Measurements from ENCODE around the gene ATP10B.
"Not testable (repeated sequence)": the region's sequence is repeated elsewhere in the genome, so short reads cannot be mapped to it uniquely, and the experiment has no call there.

The ATP10B gene

GRCh38 chr5:160852049-160852448, at the start of gene ATP10B:
TSS of gene ATP10B (minus strand) at chr5:160852211. CDS start at chr5:160688074, 164,137 bp downstream.
- no peak for DNase-seq (ENCODE audit: low read depth in 2 of 2)

GRCh38 chr5:160901656-160902055, 49.6 kb upstream of the ATP10B start:
- DNase-seq (ENCODE audit: low read depth in 2 of 2) = no peak

- no peak for DNase-seq (ENCODE audit: low read depth in 2 of 2)
These were observed 47.7 kb upstream of the ATP10B start for GRCh38 chr5:160899735-160900134.

- not testable (repeated sequence) for DNase-seq (ENCODE audit: low read depth in 2 of 2)
These were observed 41.4 kb upstream of the ATP10B start for GRCh38 chr5:160893180-160893964.

- DNase-seq (ENCODE audit: low read depth in 2 of 2) = no peak
These were observed 35.8 kb upstream of the ATP10B start for GRCh38 chr5:160887780-160888179.

GRCh38 chr5:160873560-160874200, 21.7 kb upstream of the ATP10B start:
- not testable (repeated sequence) for DNase-seq (ENCODE audit: low read depth in 2 of 2)

- no peak for DNase-seq (ENCODE audit: low read depth in 2 of 2)
These were observed 18.0 kb upstream of the ATP10B start for GRCh38 chr5:160869989-160870521.

- DNase-seq (ENCODE audit: low read depth in 2 of 2) = no peak
These were observed 16.0 kb upstream of the ATP10B start for GRCh38 chr5:160867976-160868375.

GRCh38 chr5:160851451-160851850, 560 bp downstream of the ATP10B start:
- DNase-seq (ENCODE audit: low read depth in 2 of 2) = no peak

GRCh38 chr5:160850421-160850820, 1.6 kb downstream of the ATP10B start:
- no peak for DNase-seq (ENCODE audit: low read depth in 2 of 2)

- no peak for DNase-seq (ENCODE audit: low read depth in 2 of 2)
These were observed 4.4 kb downstream of the ATP10B start for GRCh38 chr5:160847526-160848085.

GRCh38 chr5:160846642-160847041, 5.4 kb downstream of the ATP10B start:
- DNase-seq (ENCODE audit: low read depth in 2 of 2) = no peak

GRCh38 chr5:160844177-160844576, 7.8 kb downstream of the ATP10B start:
- no peak for DNase-seq (ENCODE audit: low read depth in 2 of 2)

GRCh38 chr5:160843240-160843639, 8.8 kb downstream of the ATP10B start:
- DNase-seq (ENCODE audit: low read depth in 2 of 2) = no peak

GRCh38 chr5:160837749-160838593, 14.0 kb downstream of the ATP10B start:
- DNase-seq (ENCODE audit: low read depth in 2 of 2) = no peak

GRCh38 chr5:160837211-160837610, 14.8 kb downstream of the ATP10B start:
- DNase-seq (ENCODE audit: low read depth in 2 of 2) = no peak

- no peak for DNase-seq (ENCODE audit: low read depth in 2 of 2)
These were observed 16.0 kb downstream of the ATP10B start for GRCh38 chr5:160835818-160836528.

- no peak for DNase-seq (ENCODE audit: low read depth in 2 of 2)
These were observed 16.6 kb downstream of the ATP10B start for GRCh38 chr5:160835376-160835775.

- DNase-seq (ENCODE audit: low read depth in 2 of 2) = no peak
These were observed 18.2 kb downstream of the ATP10B start for GRCh38 chr5:160833806-160834205.

- DNase-seq (ENCODE audit: low read depth in 2 of 2) = no peak
These were observed 20.2 kb downstream of the ATP10B start for GRCh38 chr5:160831801-160832200.

Data from activated CD8-positive, alpha-beta memory T cell treated with anti-CD3 and anti-CD28 coated beads for 4 hours (primary cell).